WTC11 (cell line): ENCODE measurements around the gene F5.

Source experiments
- CTCF ChIP-seq: fragments of 200-600 bp; IDR thresholded peaks from 2 replicates; pipeline ENCODE4 v1.8.0; 2022; ENCODE audit warnings: antibody characterized with exemption
- ELF4 ChIP-seq: sonication (generic); formaldehyde crosslinking; IDR thresholded peaks from 2 replicates; pipeline ENCODE4 v1.8.1; 2022; ENCODE audit warnings: low read depth, mild to moderate bottlenecking, moderate library complexity, missing genetic modification reagents
- KAT7 ChIP-seq: sonication (generic); formaldehyde crosslinking; IDR thresholded peaks from 2 replicates; pipeline ENCODE4 v1.8.1; 2023; ENCODE audit warnings: missing genetic modification reagents, mild to moderate bottlenecking, borderline replicate concordance
- NR2C2 ChIP-seq: sonication (generic); formaldehyde crosslinking; IDR thresholded peaks from 2 replicates; pipeline ENCODE4 v1.8.0; 2022; ENCODE audit warnings: mild to moderate bottlenecking, missing genetic modification reagents
- TF ChIP-seq, protein P1 (sequence below): sonication (generic); formaldehyde crosslinking; IDR thresholded peaks from 2 replicates; pipeline ENCODE4 v1.8.0; 2022; ENCODE audit warnings: mild to moderate bottlenecking, missing genetic modification reagents

DNA sequence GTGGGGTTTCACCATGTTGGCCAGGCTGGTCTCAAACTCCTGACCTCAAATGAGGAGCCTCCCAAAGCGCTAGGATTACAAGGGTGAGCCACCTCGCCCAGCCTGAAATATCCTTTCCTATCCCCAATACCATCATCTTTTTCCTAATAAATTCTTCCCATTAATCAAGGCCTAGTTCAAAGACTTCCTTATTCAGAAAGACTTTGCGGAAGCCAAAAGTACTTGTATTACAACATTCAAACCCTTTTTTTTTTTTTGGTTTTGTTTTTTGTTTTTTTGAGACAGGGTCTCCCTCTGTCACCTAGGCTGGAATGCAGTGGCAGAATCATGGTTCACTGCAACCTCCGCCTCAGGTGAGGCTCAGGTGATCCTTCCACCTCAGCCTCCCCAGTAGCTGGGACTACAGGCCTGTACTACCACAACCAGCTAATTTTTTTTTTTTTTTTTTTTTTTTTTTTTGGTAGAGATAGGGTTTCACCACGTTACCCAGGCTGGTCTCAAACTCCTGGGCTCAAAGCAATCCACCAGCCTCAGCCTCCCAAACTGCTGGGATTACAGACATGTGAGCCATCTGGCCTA is 108.1 kb downstream of the F5 start:
- TF ChIP-seq CTCF: no peak
- TF ChIP-seq KAT7: no peak
- TF ChIP-seq NR2C2 (CRISPR knock-in tag): no peak
- TF ChIP-seq ELF4 (CRISPR knock-in tag): no peak
- TF ChIP-seq, protein P1, sequence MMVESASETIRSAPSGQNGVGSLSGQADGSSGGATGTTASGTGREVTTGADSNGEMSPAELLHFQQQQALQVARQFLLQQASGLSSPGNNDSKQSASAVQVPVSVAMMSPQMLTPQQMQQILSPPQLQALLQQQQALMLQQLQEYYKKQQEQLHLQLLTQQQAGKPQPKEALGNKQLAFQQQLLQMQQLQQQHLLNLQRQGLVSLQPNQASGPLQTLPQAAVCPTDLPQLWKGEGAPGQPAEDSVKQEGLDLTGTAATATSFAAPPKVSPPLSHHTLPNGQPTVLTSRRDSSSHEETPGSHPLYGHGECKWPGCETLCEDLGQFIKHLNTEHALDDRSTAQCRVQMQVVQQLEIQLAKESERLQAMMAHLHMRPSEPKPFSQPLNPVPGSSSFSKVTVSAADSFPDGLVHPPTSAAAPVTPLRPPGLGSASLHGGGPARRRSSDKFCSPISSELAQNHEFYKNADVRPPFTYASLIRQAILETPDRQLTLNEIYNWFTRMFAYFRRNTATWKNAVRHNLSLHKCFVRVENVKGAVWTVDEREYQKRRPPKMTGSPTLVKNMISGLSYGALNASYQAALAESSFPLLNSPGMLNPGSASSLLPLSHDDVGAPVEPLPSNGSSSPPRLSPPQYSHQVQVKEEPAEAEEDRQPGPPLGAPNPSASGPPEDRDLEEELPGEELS (CRISPR knock-in tag): no peak
